GM12875 (cell line): Measurements from ENCODE around the gene ZNF74.

Source experiments
- H3K4me3 ChIP-seq: one replicate; pipeline ENCODE4 v1.5.1; 2011; ENCODE audit warnings: low read depth, low read length, control low read depth
- TF ChIP-seq, protein P1 (sequence below): IDR thresholded peaks from 2 replicates; pipeline ENCODE4 v1.5.1; 2011; ENCODE audit warnings: low read depth, mild to moderate bottlenecking, control low read depth, inconsistent platforms, low read length, moderate library complexity, borderline replicate concordance; ENCODE audit not compliant: insufficient read depth

ZNF74 gene

DNA sequence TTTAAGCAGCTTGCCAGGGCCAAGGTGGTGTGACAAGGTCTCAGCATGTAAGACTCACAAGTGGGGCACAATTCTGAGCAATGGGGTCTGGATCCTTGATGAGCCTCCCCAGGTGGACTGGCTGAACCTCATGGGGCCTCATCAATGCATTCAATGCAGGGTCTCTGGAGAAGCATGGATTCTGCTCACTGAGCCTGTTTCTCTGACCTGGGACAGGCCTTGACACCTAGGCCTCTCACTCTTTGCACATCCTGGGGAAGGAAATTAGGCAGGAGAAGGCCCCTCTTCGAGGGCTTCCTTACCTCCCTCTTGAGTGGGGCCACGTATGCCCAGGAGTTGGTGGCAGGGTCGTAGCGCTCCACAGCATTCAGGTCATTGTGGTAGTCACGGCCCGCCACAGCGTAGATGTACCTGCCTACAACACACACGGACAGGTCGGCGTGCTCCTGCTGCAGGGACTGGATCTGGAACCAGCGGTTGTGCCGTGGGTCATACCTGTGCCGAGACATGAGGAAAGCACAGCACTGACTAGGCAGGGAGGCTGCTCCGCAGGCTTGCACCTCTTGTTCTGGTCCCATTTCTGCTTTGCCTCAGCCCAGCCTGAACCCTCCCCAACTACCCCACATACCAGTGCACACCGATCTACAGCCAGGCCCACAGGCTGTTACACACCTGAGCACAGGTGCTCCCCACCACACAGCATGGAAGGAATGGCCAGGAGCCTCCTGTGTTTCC lies 63.7 kb downstream of the ZNF74 start:
- TF ChIP-seq, protein P1, sequence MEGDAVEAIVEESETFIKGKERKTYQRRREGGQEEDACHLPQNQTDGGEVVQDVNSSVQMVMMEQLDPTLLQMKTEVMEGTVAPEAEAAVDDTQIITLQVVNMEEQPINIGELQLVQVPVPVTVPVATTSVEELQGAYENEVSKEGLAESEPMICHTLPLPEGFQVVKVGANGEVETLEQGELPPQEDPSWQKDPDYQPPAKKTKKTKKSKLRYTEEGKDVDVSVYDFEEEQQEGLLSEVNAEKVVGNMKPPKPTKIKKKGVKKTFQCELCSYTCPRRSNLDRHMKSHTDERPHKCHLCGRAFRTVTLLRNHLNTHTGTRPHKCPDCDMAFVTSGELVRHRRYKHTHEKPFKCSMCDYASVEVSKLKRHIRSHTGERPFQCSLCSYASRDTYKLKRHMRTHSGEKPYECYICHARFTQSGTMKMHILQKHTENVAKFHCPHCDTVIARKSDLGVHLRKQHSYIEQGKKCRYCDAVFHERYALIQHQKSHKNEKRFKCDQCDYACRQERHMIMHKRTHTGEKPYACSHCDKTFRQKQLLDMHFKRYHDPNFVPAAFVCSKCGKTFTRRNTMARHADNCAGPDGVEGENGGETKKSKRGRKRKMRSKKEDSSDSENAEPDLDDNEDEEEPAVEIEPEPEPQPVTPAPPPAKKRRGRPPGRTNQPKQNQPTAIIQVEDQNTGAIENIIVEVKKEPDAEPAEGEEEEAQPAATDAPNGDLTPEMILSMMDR, result no peak
- no peak overlapping the region for H3K4me3 ChIP-seq
